Thoracic aorta (tissue), 2 donors: ENCODE data around the gene AP1G1. TPM values are rescaled to one million over a fixed set of nuclear protein-coding genes. Genes with fewer than 3 reads are reported as not detected.

ENCODE experiments used
- ATAC-seq: fragments of 150-250 bp; one replicate; pipeline ENCODE4 v1.8.0; 2017; ENCODE audit warnings: low read depth; ENCODE audit not compliant: insufficient number of reproducible peaks, low FRiP score
- DNase-seq: peaks from one replicate; pipeline ENCODE4 v3.0.0-alpha.2; 2020; ENCODE audit warnings: low spot score
- H3K27ac ChIP-seq, 2 donors: fragments of 200-600 bp; sonication (generic); 1 replicate in 1 of 2; 2 replicates in 1 of 2; pipeline ENCODE4 v1.5.1; 2016; ENCODE audit warnings: mild to moderate bottlenecking in 2 of 2, moderate library complexity in 2 of 2
- H3K27me3 ChIP-seq: fragments of 200-600 bp; sonication (generic); replicated peaks from 2 replicates; pipeline ENCODE4 v1.6.0; 2016; ENCODE audit warnings: mild to moderate bottlenecking; ENCODE audit not compliant: insufficient read depth
- H3K36me3 ChIP-seq: fragments of 200-600 bp; sonication (generic); one replicate; pipeline ENCODE4 v1.5.1; 2016
- H3K4me1 ChIP-seq, 2 donors: fragments of 200-600 bp; sonication (generic); 1 replicate in 1 of 2; 2 replicates in 1 of 2; pipeline versions ENCODE4 v1.5.1 to v1.6.0; 2016; ENCODE audit warnings: low read depth in 2 of 2, mild to moderate bottlenecking in 1 of 2; ENCODE audit not compliant: control insufficient read depth in 1 of 2
- H3K4me3 ChIP-seq: fragments of 200-600 bp; sonication (generic); 2 replicates; pipeline ENCODE4 v1.5.1; 2016; ENCODE audit warnings: mild to moderate bottlenecking
- H3K9me3 ChIP-seq: fragments of 200-600 bp; sonication (generic); 2 replicates; pipeline ENCODE4 v1.5.1; 2016
- CTCF ChIP-seq: fragments of 200-600 bp; sonication (generic); IDR thresholded peaks from one replicate; pipeline ENCODE4 v1.5.1; 2019; ENCODE audit warnings: antibody characterized with exemption
- total RNA-seq, 2 donors: library from RNA; depleted of rRNA; stranded (reverse); fragments of >200 nt; gene quantifications; one replicate each; pipeline versions ENCODE4 v1.1.0 to v1.2.3, GENCODE V29; 2016

Gene AP1G1
- total RNA-seq, 2 donors from 2014 or later = 47.8 to 65.1 TPM

DNA sequence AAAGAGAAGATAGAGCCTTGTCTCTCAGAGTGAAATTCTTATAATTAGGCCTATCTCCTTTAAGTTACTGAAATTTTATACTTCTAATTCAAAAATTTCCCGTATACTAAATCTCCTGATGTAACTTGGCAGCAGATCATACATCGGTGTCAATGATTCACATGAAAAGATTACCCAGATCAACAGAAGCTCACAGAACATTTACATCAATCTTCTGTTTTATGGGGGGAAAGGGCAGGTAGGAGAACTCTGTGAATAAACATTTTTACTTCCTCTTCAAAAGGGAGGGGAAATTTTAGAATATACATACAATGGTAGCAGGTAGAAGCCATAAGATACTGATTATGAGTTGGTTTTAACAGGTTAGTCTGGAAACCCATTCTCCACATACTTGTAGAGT, 127.3 kb downstream of the AP1G1 start:
- ATAC-seq (no peak), DNase-seq (no peak)
- TF ChIP-seq CTCF = no peak
- no peaks in the 10 kb centered on the region for H3K27me3 ChIP-seq
- H3K27ac ChIP-seq = no peak overlapping the region
- no peak overlapping the region for H3K4me3 ChIP-seq
- no peaks in the 10 kb centered on the region for H3K9me3 ChIP-seq
- H3K36me3 ChIP-seq = peaks cover 17% of the 10 kb centered on the region
- no peaks in the 10 kb centered on the region for H3K4me1 ChIP-seq

Other genes with a start within 250 kb of the AP1G1 start
- gene TAT, start 231.7 kb downstream of the AP1G1 start, total RNA-seq = not detected
- gene MARVELD3, start 182.7 kb downstream of the AP1G1 start, total RNA-seq = not detected
- gene PHLPP2, start 84.1 kb downstream of the AP1G1 start, total RNA-seq = 10 to 100 TPM in 1 of 2 donors, 1 to 10 TPM in 1; 8.1 to 17.1 TPM
- 10 to 100 TPM; 36.3 to 36.5 TPM for gene ATXN1L, start 37.1 kb upstream of the AP1G1 start, total RNA-seq
- 1 to 10 TPM; 5.7 to 6.3 TPM for gene ZNF821, start 75.3 kb upstream of the AP1G1 start, total RNA-seq
- gene IST1, start 86.7 kb upstream of the AP1G1 start, total RNA-seq = 100 to 1,000 TPM; 154 to 181 TPM
- 1 to 10 TPM in 1 of 2 donors, under 1 TPM in 1; 0.35 to 1.1 TPM for gene PKD1L3, start 191.6 kb upstream of the AP1G1 start, total RNA-seq
- gene DHODH, start 199.9 kb upstream of the AP1G1 start, total RNA-seq = 10 to 100 TPM in 1 of 2 donors, 1 to 10 TPM in 1; 4.7 to 11.1 TPM
- 10 to 100 TPM in 1 of 2 donors, 1 to 10 TPM in 1; 5.7 to 10.8 TPM for gene HP, start 245.7 kb upstream of the AP1G1 start, total RNA-seq